ENCODE measurements around the gene PACSIN1. TPM values are rescaled to one million over a fixed set of nuclear protein-coding genes. Genes with fewer than 3 reads are reported as not detected.

PACSIN1 gene
- total RNA-seq, 1 experiment from 2014 or later, result 5.0 TPM

DNA sequence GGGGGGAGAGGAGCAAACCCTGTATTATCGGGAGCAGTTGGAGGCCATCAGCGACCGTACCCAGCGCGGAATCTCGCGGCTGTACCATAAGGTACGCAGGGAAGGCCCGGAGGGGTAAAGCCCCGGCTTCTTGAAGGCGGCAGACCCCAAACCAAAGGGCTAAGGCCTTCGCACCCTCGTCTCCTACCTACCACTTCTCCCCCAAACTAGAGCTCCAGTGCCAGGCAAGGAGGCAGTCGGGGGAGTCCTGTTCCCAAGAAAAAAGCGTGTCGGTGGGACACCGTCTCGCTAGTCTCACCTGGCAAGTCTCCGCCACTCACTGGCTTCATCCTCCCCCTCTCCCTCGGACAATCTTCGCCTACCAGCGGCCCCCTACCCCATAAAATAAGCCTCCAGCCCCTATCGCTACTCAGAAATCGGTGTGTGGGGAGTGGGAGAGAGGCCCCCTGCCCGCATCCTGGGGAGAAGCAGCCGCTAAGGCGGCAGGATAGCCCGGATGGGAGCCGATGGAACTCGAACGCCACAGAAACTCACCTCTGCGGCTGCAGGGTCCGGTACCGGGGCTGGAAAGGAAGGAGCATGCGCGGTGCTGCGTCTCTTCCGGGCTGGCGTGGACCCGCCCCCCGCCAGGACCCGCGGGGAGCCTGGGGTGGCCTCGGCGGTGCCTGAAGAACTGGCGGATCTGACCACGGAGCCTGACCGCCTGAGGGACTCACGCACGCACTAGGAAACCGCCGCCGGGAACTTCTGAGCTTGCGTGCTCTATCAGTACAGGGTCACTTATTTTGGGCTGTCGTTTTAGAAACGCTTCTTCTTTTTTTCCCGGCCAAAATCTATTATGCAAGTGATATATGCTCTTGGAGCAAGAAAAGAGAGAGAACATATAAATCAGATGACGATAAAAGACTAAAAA, 40.1 kb upstream of the PACSIN1 start, which contains the start of gene RPS10:
RPS10 (minus strand) TSS at position 572 of the 913 bp plus-strand sequence. CDS start 848 bp downstream, outside the sequence.
- Histone ChIP-seq H3K9me3 (ENCODE audit: control insufficient read depth in 1 of 2, insufficient read depth in 1 of 2, low read depth in 1 of 2, low read length in 2 of 2) (no peaks in the 10 kb centered on the region), H3K79me2 (ENCODE audit: insufficient read depth, low read length) (peaks cover 52% of the 10 kb centered on the region), H3K9me2 (ENCODE audit: insufficient read depth) (no peaks in the 10 kb centered on the region), H3K4me3 (replicated peaks in 1 of 2; ENCODE audit: low read depth in 1 of 2, low read length in 2 of 2) (peak within 1 kb of the TSS; percentile 75 to 98), H3K27me3 (ENCODE audit: insufficient read depth, low read length) (no peaks in the 10 kb centered on the region), H3K4me2 (ENCODE audit: low read length) (peak within 1 kb of the TSS; percentile 89), H3K27ac (ENCODE audit: low read depth, low read length) (peak within 1 kb of the TSS; percentile 85), H2AFZ (ENCODE audit: low read depth, low read length, poor library complexity, severe bottlenecking) (peak within 1 kb of the TSS; percentile 89), H3K9ac (ENCODE audit: low read length) (peak within 1 kb of the TSS; percentile 100), H4K20me1 (ENCODE audit: insufficient read depth) (peaks cover 6% of the 10 kb centered on the region; the same call in 1 of the 2 replicates), H3K36me3 (ENCODE audit: control insufficient read depth in 1 of 2, insufficient read depth in 2 of 2, low read length in 2 of 2) (peaks cover 38 to 44% of the 10 kb centered on the region in 2 experiments), H3K4me1 (ENCODE audit: control insufficient read depth in 1 of 2, insufficient read depth in 2 of 2, low read length in 2 of 2) (peaks cover 0 to 21% of the 10 kb centered on the region in 2 experiments; a peak in 3 of 4 replicates)
- intact Hi-C loops (cut with micrococcal nuclease), result loop anchor here (1.0 kb wide), 1 partner anchor 184 kb away; no protein-coding TSS in a partner anchor
- ATAC-seq (peak; percentile 90), DNase-seq (ENCODE audit: low read depth, low spot score) (peak; percentile 88)
- POLR2A ChIA-PET, result interaction anchor here (0.6 to 2.9 kb wide), 11 partner anchors 9 to 198 kb away, joined by 3 to 20 read pairs (median 4); no protein-coding TSS in a partner anchor
- CTCF ChIA-PET, result interaction anchor here (0.7 to 1.2 kb wide), 4 partner anchors 9 to 184 kb away, joined by 3 to 5 read pairs (median 4); no protein-coding TSS in a partner anchor
- RAD21 ChIA-PET (ENCODE audit: low non-redundant PET in 1 of 2, low total read pairs in 2 of 2, uncharacterized antibody in 2 of 2, unreplicated experiment in 2 of 2), result interaction anchor here in 1 of 2 experiments (0.6 kb wide), 1 partner anchor 182 kb away, joined by 3 read pairs; no protein-coding TSS in a partner anchor
- TSS peak; percentile 66 for BruUV-seq (replicated peaks)
- 0 out of 2 replicates have a peak, but pooled peaks have one; percentile 5 for TF ChIP-seq RAD21 (IDR thresholded peaks at IDR 0.05; ENCODE audit: low read depth)
- TF ChIP-seq ZFX (IDR thresholded peaks at IDR 0.05), result peak; percentile 20; the same call in 1 of the 2 replicates
- TF ChIP-seq EZH2phosphoT487 (IDR thresholded peaks at IDR 0.05; ENCODE audit: borderline replicate concordance), result no peak
- no peak for TF ChIP-seq JUND (IDR thresholded peaks at IDR 0.05)
- peak; percentile 55 for TF ChIP-seq TCF7L2 (IDR thresholded peaks at IDR 0.05; ENCODE audit: borderline replicate concordance, extremely low read depth, insufficient read depth, insufficient read length)
- no peak for TF ChIP-seq EGR1 (IDR thresholded peaks at IDR 0.05; ENCODE audit: low read depth)
- no peak for TF ChIP-seq EZH2 (IDR thresholded peaks at IDR 0.05)
- TF ChIP-seq SIN3A (IDR thresholded peaks at IDR 0.05; ENCODE audit: low read depth), result peak; percentile 41; the same call in 1 of the 2 replicates
- TF ChIP-seq, protein P1, sequence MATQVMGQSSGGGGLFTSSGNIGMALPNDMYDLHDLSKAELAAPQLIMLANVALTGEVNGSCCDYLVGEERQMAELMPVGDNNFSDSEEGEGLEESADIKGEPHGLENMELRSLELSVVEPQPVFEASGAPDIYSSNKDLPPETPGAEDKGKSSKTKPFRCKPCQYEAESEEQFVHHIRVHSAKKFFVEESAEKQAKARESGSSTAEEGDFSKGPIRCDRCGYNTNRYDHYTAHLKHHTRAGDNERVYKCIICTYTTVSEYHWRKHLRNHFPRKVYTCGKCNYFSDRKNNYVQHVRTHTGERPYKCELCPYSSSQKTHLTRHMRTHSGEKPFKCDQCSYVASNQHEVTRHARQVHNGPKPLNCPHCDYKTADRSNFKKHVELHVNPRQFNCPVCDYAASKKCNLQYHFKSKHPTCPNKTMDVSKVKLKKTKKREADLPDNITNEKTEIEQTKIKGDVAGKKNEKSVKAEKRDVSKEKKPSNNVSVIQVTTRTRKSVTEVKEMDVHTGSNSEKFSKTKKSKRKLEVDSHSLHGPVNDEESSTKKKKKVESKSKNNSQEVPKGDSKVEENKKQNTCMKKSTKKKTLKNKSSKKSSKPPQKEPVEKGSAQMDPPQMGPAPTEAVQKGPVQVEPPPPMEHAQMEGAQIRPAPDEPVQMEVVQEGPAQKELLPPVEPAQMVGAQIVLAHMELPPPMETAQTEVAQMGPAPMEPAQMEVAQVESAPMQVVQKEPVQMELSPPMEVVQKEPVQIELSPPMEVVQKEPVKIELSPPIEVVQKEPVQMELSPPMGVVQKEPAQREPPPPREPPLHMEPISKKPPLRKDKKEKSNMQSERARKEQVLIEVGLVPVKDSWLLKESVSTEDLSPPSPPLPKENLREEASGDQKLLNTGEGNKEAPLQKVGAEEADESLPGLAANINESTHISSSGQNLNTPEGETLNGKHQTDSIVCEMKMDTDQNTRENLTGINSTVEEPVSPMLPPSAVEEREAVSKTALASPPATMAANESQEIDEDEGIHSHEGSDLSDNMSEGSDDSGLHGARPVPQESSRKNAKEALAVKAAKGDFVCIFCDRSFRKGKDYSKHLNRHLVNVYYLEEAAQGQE (IDR thresholded peaks at IDR 0.05; ENCODE audit: low read depth), result no peak
- TF ChIP-seq SP1 (IDR thresholded peaks at IDR 0.05; ENCODE audit: low read depth), result peak; percentile 71
- no peak for TF ChIP-seq CBX3 (IDR thresholded peaks at IDR 0.05; ENCODE audit: low read depth)
- peak; percentile 81 for TF ChIP-seq ELF1 (IDR thresholded peaks at IDR 0.05; ENCODE audit: borderline replicate concordance, low read depth)
- no peak for TF ChIP-seq CEBPB (IDR thresholded peaks at IDR 0.05; ENCODE audit: low read depth)
- peak; percentile 92 for TF ChIP-seq MAX (IDR thresholded peaks at IDR 0.05)
- peak; percentile 93 for TF ChIP-seq POLR2AphosphoS5 (IDR thresholded peaks at IDR 0.05; ENCODE audit: low read depth, low read length)
- TF ChIP-seq, protein P2, sequence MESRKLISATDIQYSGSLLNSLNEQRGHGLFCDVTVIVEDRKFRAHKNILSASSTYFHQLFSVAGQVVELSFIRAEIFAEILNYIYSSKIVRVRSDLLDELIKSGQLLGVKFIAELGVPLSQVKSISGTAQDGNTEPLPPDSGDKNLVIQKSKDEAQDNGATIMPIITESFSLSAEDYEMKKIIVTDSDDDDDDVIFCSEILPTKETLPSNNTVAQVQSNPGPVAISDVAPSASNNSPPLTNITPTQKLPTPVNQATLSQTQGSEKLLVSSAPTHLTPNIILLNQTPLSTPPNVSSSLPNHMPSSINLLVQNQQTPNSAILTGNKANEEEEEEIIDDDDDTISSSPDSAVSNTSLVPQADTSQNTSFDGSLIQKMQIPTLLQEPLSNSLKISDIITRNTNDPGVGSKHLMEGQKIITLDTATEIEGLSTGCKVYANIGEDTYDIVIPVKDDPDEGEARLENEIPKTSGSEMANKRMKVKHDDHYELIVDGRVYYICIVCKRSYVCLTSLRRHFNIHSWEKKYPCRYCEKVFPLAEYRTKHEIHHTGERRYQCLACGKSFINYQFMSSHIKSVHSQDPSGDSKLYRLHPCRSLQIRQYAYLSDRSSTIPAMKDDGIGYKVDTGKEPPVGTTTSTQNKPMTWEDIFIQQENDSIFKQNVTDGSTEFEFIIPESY (IDR thresholded peaks at IDR 0.05; ENCODE audit: extremely low read depth, insufficient replicate concordance, low read length), result no peak
- TF ChIP-seq POLR2A (IDR thresholded peaks at IDR 0.05; ENCODE audit: borderline replicate concordance, extremely low read depth, insufficient read depth, insufficient read length), result peak; percentile 79
